Measurements from ENCODE around the gene CMTM2. TPM values are rescaled to one million over a fixed set of nuclear protein-coding genes. Genes with fewer than 3 reads are reported as not detected.

Gene CMTM2
- total RNA-seq, 3 donors from 2014 or later: not detected

DNA sequence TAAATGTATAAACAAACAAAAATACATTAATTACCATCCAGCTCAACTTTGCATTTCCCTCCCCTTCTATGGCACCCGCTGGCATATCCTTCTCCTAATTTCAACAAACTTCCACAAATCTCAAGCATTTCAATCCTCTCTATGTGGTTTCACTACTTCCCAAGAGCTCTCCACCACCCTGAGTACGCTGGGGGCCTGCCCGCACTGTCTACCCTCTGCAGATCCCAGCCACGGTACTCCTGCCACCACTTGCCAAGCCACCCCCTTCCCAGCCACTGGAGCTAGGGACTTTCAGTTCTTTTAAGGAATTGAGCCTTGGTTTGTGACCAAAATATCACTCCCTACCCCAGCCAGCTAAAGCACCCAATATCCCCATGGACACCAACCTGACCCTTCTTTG, 31.2 kb upstream of the CMTM2 start:
- H3K27me3 Mint-ChIP-seq (ENCODE audit: low read depth): no peaks in the 10 kb centered on the region
- no peak for ATAC-seq
- peaks cover 45% of the 10 kb centered on the region for H3K4me1 Mint-ChIP-seq (ENCODE audit: low read depth)
- H3K9me3 Mint-ChIP-seq: no peaks in the 10 kb centered on the region
- no peak for DNase-seq
- H3K36me3 Mint-ChIP-seq (ENCODE audit: insufficient read depth): no peaks in the 10 kb centered on the region
- H3K4me3 Mint-ChIP-seq: peak overlapping the region; percentile 77

GRCh38 chr16:66548868-66549267, 30.4 kb upstream of the CMTM2 start:
- no peaks in the 10 kb centered on the region for H3K27me3 Mint-ChIP-seq (ENCODE audit: low read depth)
- peak overlapping the region; percentile 77 for H3K4me3 Mint-ChIP-seq
- DNase-seq (no peak), ATAC-seq (no peak)
- peaks cover 3% of the 10 kb centered on the region for H3K36me3 Mint-ChIP-seq (ENCODE audit: insufficient read depth)
- no peaks in the 10 kb centered on the region for H3K9me3 Mint-ChIP-seq
- peaks cover 53% of the 10 kb centered on the region for H3K4me1 Mint-ChIP-seq (ENCODE audit: low read depth)

DNA sequence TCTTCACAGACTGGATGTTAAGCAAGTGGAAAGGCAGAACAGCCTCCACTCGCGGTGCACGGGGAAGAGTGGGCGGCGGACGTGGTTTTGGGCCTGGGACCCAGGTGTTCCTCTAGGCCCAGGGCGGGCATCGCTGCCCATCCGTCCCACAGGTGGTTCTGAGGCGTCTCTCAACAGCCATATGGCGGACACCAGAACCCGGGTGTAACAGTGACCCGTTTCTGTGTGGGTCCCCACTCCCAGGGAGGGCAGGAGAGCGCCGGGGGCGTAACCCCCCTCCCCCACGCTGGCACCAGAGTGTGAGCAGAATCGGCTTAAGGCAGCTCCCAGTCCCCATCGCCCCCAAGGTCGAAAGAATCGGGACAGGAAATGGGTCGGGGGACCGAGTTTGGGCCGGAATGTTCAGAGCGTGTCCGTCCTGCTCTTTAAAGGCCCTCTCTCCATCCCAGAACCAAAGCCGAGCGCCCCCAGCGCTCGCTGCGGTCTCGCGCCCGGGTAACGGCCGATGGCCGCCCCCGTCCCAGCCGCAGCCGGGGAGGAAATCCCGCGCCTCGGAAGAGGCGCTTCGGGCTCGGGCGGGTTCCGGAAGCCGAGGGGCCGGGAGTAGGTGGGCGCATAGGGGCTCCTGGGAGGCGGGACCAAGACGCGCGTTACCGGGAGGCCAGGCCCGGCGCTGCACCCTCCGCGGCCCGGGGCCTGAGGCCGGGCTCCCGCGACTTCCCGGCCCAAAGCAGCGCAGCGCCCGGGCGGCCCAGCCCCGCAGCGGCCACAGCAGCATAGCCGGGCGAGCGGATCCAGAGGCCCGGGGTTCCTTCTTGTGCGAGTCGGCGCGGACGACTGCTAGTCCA, 29.8 kb upstream of the CMTM2 start, which contains the start of gene TK2:
Gene TK2 (minus strand): TSS at position 839 of the 848 bp plus-strand sequence. CDS start 61 bp downstream, at position 778.
- Mint-ChIP-seq H3K4me3 (peak within 1 kb of the TSS; percentile 94), H3K9me3 (no peaks in the 10 kb centered on the region), H3K27me3 (ENCODE audit: low read depth) (no peaks in the 10 kb centered on the region), H3K4me1 (ENCODE audit: low read depth) (peaks cover 58% of the 10 kb centered on the region), H3K36me3 (ENCODE audit: insufficient read depth) (peaks cover 3% of the 10 kb centered on the region)
- ATAC-seq (peak; percentile 49 to 60), DNase-seq (peak; percentile 46)

DNA sequence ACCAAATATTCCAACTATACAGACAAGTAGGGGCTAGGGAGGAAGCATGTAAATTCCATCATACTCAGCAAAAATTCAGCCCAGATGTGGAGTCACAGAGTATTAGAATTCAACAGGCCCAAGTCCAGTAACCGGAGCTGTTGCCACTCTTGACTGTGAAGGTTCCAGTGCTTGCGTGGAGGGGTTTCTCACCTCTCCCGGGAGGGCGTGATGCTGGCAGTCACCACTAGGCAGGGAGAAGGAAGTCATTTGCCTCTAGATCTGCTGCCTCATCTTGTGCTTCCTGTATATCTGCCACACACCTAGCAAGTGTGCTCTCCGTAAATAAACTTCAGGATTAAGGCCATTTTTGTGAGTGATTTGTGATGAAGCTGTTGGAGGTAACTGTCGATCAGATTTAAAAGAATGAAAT, 27.9 kb upstream of the CMTM2 start:
- ATAC-seq: peak; percentile 25 to 28
- Mint-ChIP-seq H3K9me3 (no peaks in the 10 kb centered on the region), H3K4me1 (ENCODE audit: low read depth) (peaks cover 76% of the 10 kb centered on the region), H3K27me3 (ENCODE audit: low read depth) (no peaks in the 10 kb centered on the region), H3K4me3 (peak overlapping the region; percentile 94), H3K36me3 (ENCODE audit: insufficient read depth) (peaks cover 14% of the 10 kb centered on the region)
- DNase-seq: peak; percentile 43

- ATAC-seq (no peak), DNase-seq (no peak)
- no peaks in the 10 kb centered on the region for H3K9me3 Mint-ChIP-seq
- H3K27me3 Mint-ChIP-seq (ENCODE audit: low read depth): no peaks in the 10 kb centered on the region
- peak overlapping the region; percentile 94 for H3K4me3 Mint-ChIP-seq
- H3K4me1 Mint-ChIP-seq (ENCODE audit: low read depth): peaks cover 77% of the 10 kb centered on the region
- peaks cover 14% of the 10 kb centered on the region for H3K36me3 Mint-ChIP-seq (ENCODE audit: insufficient read depth)
These were observed 27.4 kb upstream of the CMTM2 start for GRCh38 chr16:66551788-66552285.

- Mint-ChIP-seq H3K4me3 (peak within 1 kb of the TSS; percentile 94), H3K4me1 (ENCODE audit: low read depth) (peaks cover 81% of the 10 kb centered on the region), H3K27me3 (ENCODE audit: low read depth) (no peaks in the 10 kb centered on the region), H3K36me3 (ENCODE audit: insufficient read depth) (peaks cover 16% of the 10 kb centered on the region), H3K9me3 (no peaks in the 10 kb centered on the region)
- DNase-seq (peak; percentile 88), ATAC-seq (peak; percentile 69 to 80)
These were observed 26.7 kb upstream of the CMTM2 start, which contains the start of gene CKLF for GRCh38 chr16:66552286-66553177. Gene CKLF (plus strand): TSS chr16:66552576. CDS start chr16:66552716, 140 bp downstream.

DNA sequence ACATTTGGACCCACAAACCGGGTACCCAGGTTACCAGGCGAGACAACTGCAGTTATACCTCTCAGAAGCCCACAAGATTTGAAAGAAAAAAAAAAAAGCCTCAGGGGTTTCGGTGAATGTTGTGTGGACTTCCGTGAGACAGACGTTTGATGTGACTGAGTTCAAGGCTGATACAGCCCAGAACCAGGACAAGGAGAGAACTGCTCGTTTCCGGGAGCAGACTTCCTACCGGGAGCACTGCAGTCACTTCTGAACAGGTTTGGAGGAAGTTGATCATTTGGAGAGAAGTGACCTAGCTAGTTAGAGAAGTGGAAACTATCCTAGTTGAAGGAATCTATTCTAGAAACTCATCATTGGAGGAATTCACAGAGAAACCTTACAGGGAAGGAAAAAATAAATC, 26.0 kb upstream of the CMTM2 start:
- H3K4me3 Mint-ChIP-seq: peak overlapping the region; percentile 94
- H3K9me3 Mint-ChIP-seq: no peaks in the 10 kb centered on the region
- ATAC-seq: no peak
- peaks cover 20% of the 10 kb centered on the region for H3K36me3 Mint-ChIP-seq (ENCODE audit: insufficient read depth)
- peaks cover 82% of the 10 kb centered on the region for H3K4me1 Mint-ChIP-seq (ENCODE audit: low read depth)
- no peak for DNase-seq
- no peaks in the 10 kb centered on the region for H3K27me3 Mint-ChIP-seq (ENCODE audit: low read depth)

- Mint-ChIP-seq H3K27me3 (ENCODE audit: low read depth) (no peaks in the 10 kb centered on the region), H3K4me1 (ENCODE audit: low read depth) (peaks cover 79% of the 10 kb centered on the region), H3K36me3 (ENCODE audit: insufficient read depth) (peaks cover 22% of the 10 kb centered on the region), H3K9me3 (no peaks in the 10 kb centered on the region), H3K4me3 (peak overlapping the region; percentile 94)
- DNase-seq: no peak
- no peak for ATAC-seq
These were observed 25.2 kb upstream of the CMTM2 start for GRCh38 chr16:66554021-66554420.

DNA sequence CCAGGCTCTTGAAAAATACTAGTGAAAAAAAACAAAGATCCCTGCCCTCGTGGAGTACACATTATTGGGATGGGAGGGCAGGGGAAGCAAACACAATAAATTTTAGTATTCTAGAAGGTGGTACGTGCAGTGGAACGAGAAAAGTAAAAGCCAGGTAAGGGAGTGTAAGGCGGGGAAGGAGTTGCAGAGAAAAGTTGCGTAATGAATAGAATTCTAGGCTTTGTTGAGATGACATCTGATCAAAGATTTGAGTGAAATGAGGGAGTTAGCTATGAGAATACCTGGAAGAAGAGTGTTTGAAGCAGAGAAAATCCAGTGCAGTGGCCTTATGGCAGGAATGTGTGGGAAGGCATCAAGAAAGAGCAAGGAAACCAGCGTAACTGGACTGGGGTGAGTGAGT, 24.8 kb upstream of the CMTM2 start:
- Mint-ChIP-seq H3K36me3 (ENCODE audit: insufficient read depth) (peaks cover 22% of the 10 kb centered on the region), H3K27me3 (ENCODE audit: low read depth) (no peaks in the 10 kb centered on the region), H3K4me1 (ENCODE audit: low read depth) (peaks cover 80% of the 10 kb centered on the region), H3K4me3 (peak overlapping the region; percentile 94), H3K9me3 (no peaks in the 10 kb centered on the region)
- DNase-seq (no peak), ATAC-seq (no peak)

DNA sequence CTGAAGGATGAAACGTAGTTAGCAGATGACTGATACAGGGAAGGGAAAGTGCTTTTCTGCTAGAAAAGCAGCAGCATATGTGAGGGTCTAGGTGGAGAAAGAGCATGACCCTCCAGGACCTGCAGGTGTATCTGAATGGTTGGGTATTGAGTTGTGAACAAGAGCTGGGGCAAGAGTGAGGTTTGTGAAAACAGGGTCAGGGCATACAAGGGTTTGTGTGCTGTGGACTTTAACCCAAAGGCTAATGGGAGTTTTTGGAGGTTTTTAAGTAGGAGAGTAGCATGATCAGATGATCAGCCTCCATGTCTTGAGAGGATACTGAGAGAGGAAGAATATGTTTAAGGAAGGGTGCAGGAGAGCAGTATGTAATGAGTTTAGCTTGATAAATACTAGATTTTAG, 19.2 kb upstream of the CMTM2 start:
- Mint-ChIP-seq H3K9me3 (no peaks in the 10 kb centered on the region), H3K4me1 (ENCODE audit: low read depth) (peaks cover 79% of the 10 kb centered on the region), H3K36me3 (ENCODE audit: insufficient read depth) (peaks cover 31% of the 10 kb centered on the region), H3K27me3 (ENCODE audit: low read depth) (no peaks in the 10 kb centered on the region), H3K4me3 (no peak overlapping the region)
- ATAC-seq: no peak
- no peak for DNase-seq

DNA sequence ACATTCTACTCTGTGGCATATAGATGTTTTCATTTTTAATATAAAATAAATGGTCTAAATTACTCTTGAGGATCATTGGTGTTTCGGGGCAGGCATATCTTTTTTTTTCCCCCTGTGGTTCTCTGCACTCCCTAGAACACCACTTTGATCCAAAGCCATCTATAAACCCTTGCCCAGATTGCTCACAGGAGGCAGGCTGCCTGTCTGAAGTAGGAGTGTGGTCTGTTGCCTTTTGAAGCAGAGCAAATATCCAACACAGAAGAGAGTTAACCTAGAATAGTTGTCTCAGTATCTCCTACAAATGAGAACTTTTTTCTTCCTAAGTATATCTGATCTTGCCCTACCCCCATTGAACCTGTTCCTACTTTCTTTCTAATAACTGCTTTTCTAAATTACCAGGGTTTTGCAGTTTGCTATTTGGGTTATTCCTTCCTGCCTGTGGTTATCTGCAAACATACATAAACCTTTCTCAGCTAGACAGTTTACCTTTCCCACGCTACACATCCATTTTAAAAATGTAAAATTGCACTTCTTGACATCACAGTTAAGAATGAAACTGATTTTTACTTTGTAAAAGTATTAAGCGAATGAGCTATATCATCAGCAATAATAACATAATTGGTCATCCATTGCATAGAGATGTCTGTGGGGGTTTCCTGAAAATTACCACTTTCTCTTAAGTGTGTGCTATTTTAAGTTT, 17.7 kb upstream of the CMTM2 start:
- no peaks in the 10 kb centered on the region for H3K9me3 Mint-ChIP-seq
- H3K4me1 Mint-ChIP-seq (ENCODE audit: low read depth): peaks cover 65% of the 10 kb centered on the region
- peaks cover 30% of the 10 kb centered on the region for H3K36me3 Mint-ChIP-seq (ENCODE audit: insufficient read depth)
- DNase-seq: no peak
- no peaks in the 10 kb centered on the region for H3K27me3 Mint-ChIP-seq (ENCODE audit: low read depth)
- ATAC-seq: no peak
- peak overlapping the region; percentile 5 for H3K4me3 Mint-ChIP-seq

DNA sequence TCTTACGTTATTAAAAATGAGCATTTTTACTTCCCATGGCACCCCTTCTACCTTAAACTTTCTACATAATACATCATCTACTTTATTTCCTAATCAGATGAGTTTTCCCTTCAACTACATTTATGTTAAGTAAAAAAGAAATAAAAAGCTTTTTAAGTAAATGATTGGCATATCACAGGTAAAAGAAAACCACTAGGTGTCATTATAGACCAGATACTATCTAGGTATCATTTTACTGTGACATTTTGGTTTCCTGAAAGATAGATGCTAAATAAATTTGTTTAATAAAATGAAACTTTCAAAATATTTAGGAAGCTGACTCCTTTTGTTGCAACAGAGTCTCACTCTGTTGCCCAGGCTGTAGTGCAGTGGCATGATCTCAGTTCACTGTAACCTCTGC, 16.9 kb upstream of the CMTM2 start:
- Mint-ChIP-seq H3K27me3 (ENCODE audit: low read depth) (no peaks in the 10 kb centered on the region), H3K4me1 (ENCODE audit: low read depth) (peaks cover 62% of the 10 kb centered on the region), H3K4me3 (no peak overlapping the region), H3K9me3 (no peaks in the 10 kb centered on the region), H3K36me3 (ENCODE audit: insufficient read depth) (peaks cover 33% of the 10 kb centered on the region)
- ATAC-seq (no peak), DNase-seq (no peak)

GRCh38 chr16:66562986-66563385, 16.3 kb upstream of the CMTM2 start:
- Mint-ChIP-seq H3K4me1 (ENCODE audit: low read depth) (peaks cover 63% of the 10 kb centered on the region), H3K27me3 (ENCODE audit: low read depth) (no peaks in the 10 kb centered on the region), H3K36me3 (ENCODE audit: insufficient read depth) (peaks cover 34% of the 10 kb centered on the region), H3K9me3 (no peaks in the 10 kb centered on the region), H3K4me3 (no peak overlapping the region)
- ATAC-seq (no peak), DNase-seq (no peak)

Data from activated T-cell treated with anti-CD3 and anti-CD28 coated beads, Interleukin-2, amount 50 U/mL, for 4 hours (primary cell).